Kasumi-1 (cell line): Measurements from ENCODE around the gene TUBGCP6.
"Not testable (repeated sequence)": the region's sequence is repeated elsewhere in the genome, so short reads cannot be mapped to it uniquely, and the experiment has no call there.

Experiments
- DNase-seq, 2 experiments: peaks; one replicate each; lab custom pipeline; 2025; lab: John Stamatoyannopoulos, UW

The TUBGCP6 gene

GRCh38 chr22:50210378-50211139 lies 34.3 kb downstream of the TUBGCP6 start:
- no peak for DNase-seq

GRCh38 chr22:50209893-50210292 lies 34.9 kb downstream of the TUBGCP6 start:
- DNase-seq: peak; percentile 58 to 62

GRCh38 chr22:50208939-50209892 lies 35.6 kb downstream of the TUBGCP6 start:
- DNase-seq: no peak

- DNase-seq: no peak
Observed at GRCh38 chr22:50208430-50208938, 36.3 kb downstream of the TUBGCP6 start.

GRCh38 chr22:50207383-50208140 lies 37.3 kb downstream of the TUBGCP6 start:
- no peak for DNase-seq

- DNase-seq: peak in 1 of 2 experiments; percentile 8
Observed at GRCh38 chr22:50206599-50206998, 38.2 kb downstream of the TUBGCP6 start.

GRCh38 chr22:50205781-50206569 lies 38.8 kb downstream of the TUBGCP6 start:
- DNase-seq: no peak

- DNase-seq: not testable (repeated sequence)
Observed at GRCh38 chr22:50204998-50205397, 39.8 kb downstream of the TUBGCP6 start.

GRCh38 chr22:50204571-50204970 lies 40.3 kb downstream of the TUBGCP6 start:
- DNase-seq: no peak

- DNase-seq: no peak
Observed at GRCh38 chr22:50203288-50203687, 41.5 kb downstream of the TUBGCP6 start.

- no peak for DNase-seq
Observed at GRCh38 chr22:50202130-50202666, 42.6 kb downstream of the TUBGCP6 start.

- DNase-seq: no peak
Observed at GRCh38 chr22:50201191-50202129, 43.4 kb downstream of the TUBGCP6 start.

GRCh38 chr22:50200461-50201190 lies 44.2 kb downstream of the TUBGCP6 start, which contains the start of gene SELENOO:
SELENOO (plus strand) TSS chr22:50201011; CDS start chr22:50201037, 26 bp downstream.
- DNase-seq: peak; percentile 85 to 91

GRCh38 chr22:50199829-50200460 lies 44.9 kb downstream of the TUBGCP6 start:
- DNase-seq: no peak

GRCh38 chr22:50199251-50199721 lies 45.5 kb downstream of the TUBGCP6 start:
- no peak for DNase-seq

- no peak for DNase-seq
Observed at GRCh38 chr22:50198624-50199017, 46.2 kb downstream of the TUBGCP6 start.

GRCh38 chr22:50197856-50198623 lies 46.8 kb downstream of the TUBGCP6 start:
- no peak for DNase-seq
